Cardiac muscle cell (in vitro differentiated cells and primary cell): ENCODE data around the gene LRMDA. TPM values are rescaled to one million over a fixed set of nuclear protein-coding genes. Genes with fewer than 3 reads are reported as not detected.

ENCODE experiments used
- DNase-seq, 2 donors: peaks; one replicate each; pipeline versions ENCODE4 v3.0.0 to v3.0.0-alpha.2; 2010 to 2017; ENCODE audit warnings: low read depth in 1 of 2, low spot score in 1 of 2
- H3K27ac ChIP-seq: fragments of 200-600 bp; sonication (generic); 2 replicates; pipeline ENCODE4 v1.5.1; 2016
- H3K27me3 ChIP-seq: fragments of 200-600 bp; sonication (generic); 2 replicates; pipeline ENCODE4 v1.6.0; 2016; ENCODE audit warnings: control low read depth
- H3K36me3 ChIP-seq: fragments of 200-600 bp; sonication (generic); 2 replicates; pipeline ENCODE4 v1.5.1; 2016; ENCODE audit warnings: control low read depth
- H3K4me1 ChIP-seq: fragments of 200-600 bp; sonication (generic); 2 replicates; pipeline ENCODE4 v1.8.1; 2017; ENCODE audit warnings: low read depth, mild to moderate bottlenecking, mixed run types
- H3K4me3 ChIP-seq: fragments of 200-600 bp; sonication (generic); 2 replicates; pipeline ENCODE4 v1.5.1; 2016; ENCODE audit warnings: mild to moderate bottlenecking
- H3K9me3 ChIP-seq: fragments of 200-600 bp; sonication (generic); 2 replicates; pipeline ENCODE4 v1.5.1; 2017; ENCODE audit warnings: low read depth, mild to moderate bottlenecking, control low read depth
- CTCF ChIP-seq: IDR thresholded peaks from 2 replicates; pipeline ENCODE4 v1.5.1; 2012; ENCODE audit warnings: low read depth, mild to moderate bottlenecking, low read length
- polyA plus RNA-seq: library from polyadenylated mRNA; unstranded; fragments of >200 nt; fragmentation: Nextera tagmentation; extraction: Ambion mirVana; gene quantifications from 2 replicates; pipeline ENCODE4 v1.2.1, GENCODE V29; 2016
- total RNA-seq: library from RNA; depleted of rRNA; stranded (reverse); fragments of >200 nt; gene quantifications from 2 replicates; pipeline ENCODE4 v1.2.3, GENCODE V29; 2016

The LRMDA gene
- total and polyA plus RNA-seq, 2 experiments from 2014 or later: 6.2 to 11.7 TPM

DNA sequence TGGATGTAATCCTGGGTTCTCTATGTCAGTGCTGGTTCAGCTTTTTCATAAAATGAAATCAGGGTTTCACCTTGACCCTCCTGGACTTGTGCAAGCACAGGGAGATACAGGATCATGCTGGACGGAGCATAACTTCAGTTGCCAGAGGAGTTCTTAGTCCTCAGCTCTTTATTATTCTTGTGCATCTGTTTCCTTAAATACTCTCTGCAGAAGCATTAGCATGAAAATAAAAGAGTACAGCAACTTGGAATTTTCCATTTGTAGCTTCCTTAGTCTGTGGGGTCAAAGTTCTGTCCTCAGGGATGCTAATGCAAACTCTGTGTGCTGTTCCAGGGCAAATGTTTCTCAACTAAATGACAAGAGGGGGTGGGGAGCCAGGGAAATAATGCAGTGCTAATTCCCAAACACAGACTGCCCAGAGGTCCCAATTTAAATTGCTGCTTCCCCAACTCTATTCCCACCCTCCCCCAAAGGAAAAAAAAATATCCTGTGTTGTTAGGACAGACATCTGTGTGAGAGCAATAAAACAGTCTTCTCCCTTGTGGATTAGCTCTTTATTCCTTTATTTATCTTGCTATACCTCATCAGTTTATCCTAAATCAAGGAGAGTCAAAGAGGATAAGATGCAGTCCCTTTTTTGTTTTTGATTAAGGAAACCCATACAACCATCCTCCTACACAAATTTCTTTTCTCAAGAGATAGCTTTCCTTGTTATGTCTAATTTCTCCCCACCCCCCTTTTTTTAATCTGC lies 905.0 kb downstream of the LRMDA start:
- no peak for TF ChIP-seq CTCF

GRCh38 chr10:76337641-76338040 lies 906.2 kb downstream of the LRMDA start:
- H3K36me3 ChIP-seq: no peaks in the 10 kb centered on the region
- DNase-seq: no peak
- H3K27me3 ChIP-seq: no peaks in the 10 kb centered on the region
- no peak for TF ChIP-seq CTCF
- H3K4me1 ChIP-seq: no peaks in the 10 kb centered on the region
- no peaks in the 10 kb centered on the region for H3K9me3 ChIP-seq
- H3K27ac ChIP-seq: no peak overlapping the region
- H3K4me3 ChIP-seq: no peak overlapping the region

More for the DNA sequence above, 905.0 kb downstream of the LRMDA start:
- DNase-seq: no peak
- Histone ChIP-seq H3K9me3 (no peaks in the 10 kb centered on the region), H3K36me3 (no peaks in the 10 kb centered on the region), H3K27ac (no peak overlapping the region), H3K4me3 (no peak overlapping the region), H3K4me1 (peaks cover 11% of the 10 kb centered on the region), H3K27me3 (no peaks in the 10 kb centered on the region)

DNA sequence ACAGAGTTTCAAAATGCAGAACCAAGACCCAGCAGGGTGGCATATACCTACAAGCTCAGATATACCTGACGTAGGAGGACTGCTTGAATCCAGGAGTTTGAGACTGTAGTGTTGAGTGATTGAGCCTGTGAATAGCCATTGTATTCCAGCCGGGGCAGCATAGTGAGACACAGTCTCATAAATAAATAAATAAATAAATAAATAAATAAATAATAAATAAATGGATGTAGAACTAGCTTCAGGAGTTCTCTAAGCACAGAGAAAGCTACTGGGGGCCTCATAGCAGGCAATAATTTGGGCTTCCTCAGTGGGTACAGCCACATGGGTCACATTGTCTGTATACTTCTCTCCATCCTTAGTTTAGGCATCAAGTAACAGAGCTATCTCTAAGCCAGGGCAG lies 906.8 kb downstream of the LRMDA start:
- Histone ChIP-seq H3K27ac (no peak overlapping the region), H3K4me3 (no peak overlapping the region)
- no peak for TF ChIP-seq CTCF

GRCh38 chr10:76341740-76342139 lies 910.3 kb downstream of the LRMDA start:
- H3K27ac ChIP-seq: no peak overlapping the region
- H3K36me3 ChIP-seq: no peaks in the 10 kb centered on the region
- H3K4me3 ChIP-seq: no peak overlapping the region
- no peaks in the 10 kb centered on the region for H3K4me1 ChIP-seq
- DNase-seq: no peak
- no peak for TF ChIP-seq CTCF
- H3K9me3 ChIP-seq: no peaks in the 10 kb centered on the region
- no peaks in the 10 kb centered on the region for H3K27me3 ChIP-seq

More for the DNA sequence above, 906.8 kb downstream of the LRMDA start:
- Histone ChIP-seq H3K27me3 (no peaks in the 10 kb centered on the region), H3K9me3 (no peaks in the 10 kb centered on the region), H3K36me3 (no peaks in the 10 kb centered on the region), H3K4me1 (no peaks in the 10 kb centered on the region)
- DNase-seq: no peak

- Histone ChIP-seq H3K4me1 (no peaks in the 10 kb centered on the region), H3K27ac (no peak overlapping the region), H3K27me3 (no peaks in the 10 kb centered on the region), H3K36me3 (no peaks in the 10 kb centered on the region), H3K9me3 (no peaks in the 10 kb centered on the region), H3K4me3 (no peak overlapping the region)
- DNase-seq: no peak
- TF ChIP-seq CTCF: no peak
Observed at GRCh38 chr10:76342996-76343395, 911.6 kb downstream of the LRMDA start.
